Keratinocyte (primary cell): Measurements from ENCODE around the gene HS1BP3. TPM values are rescaled to one million over a fixed set of nuclear protein-coding genes. Genes with fewer than 3 reads are reported as not detected.

Source experiments
- DNase-seq: peaks from one replicate; pipeline ENCODE4 v3.0.0-alpha.2; 2011; ENCODE audit warnings: low read depth, missing footprints, low spot score
- FAIRE-seq: peaks from 2 replicates; lab custom pipeline; 2011; peaks lifted over from hg19 to GRCh38; lab: Jason Lieb, UNC
- H2AFZ ChIP-seq: 2 replicates; pipeline ENCODE4 v1.6.0; 2012; ENCODE audit warnings: low read length, control low read depth, inconsistent platforms; ENCODE audit not compliant: control insufficient read depth
- H3K27ac ChIP-seq: 2 replicates; pipeline ENCODE4 v1.5.1; 2011; ENCODE audit warnings: low read length; ENCODE audit not compliant: control insufficient read depth, insufficient read depth
- H3K27me3 ChIP-seq: 3 replicates; pipeline ENCODE4 v1.6.0; 2011; ENCODE audit warnings: low read length; ENCODE audit not compliant: control insufficient read depth, insufficient read depth; ENCODE audit errors: extremely low read depth
- H3K36me3 ChIP-seq, 2 experiments: 2 replicates in 1 of 2; 3 replicates in 1 of 2; pipeline ENCODE4 v1.5.1; 2011; ENCODE audit warnings: low read length in 2 of 2, mild to moderate bottlenecking in 1 of 2; ENCODE audit not compliant: control insufficient read depth in 2 of 2, insufficient read depth in 2 of 2; ENCODE audit errors: extremely low read depth in 1 of 2
- H3K4me1 ChIP-seq: 3 replicates; pipeline ENCODE4 v1.5.1; 2011; ENCODE audit warnings: low read length; ENCODE audit not compliant: control insufficient read depth, insufficient read depth; ENCODE audit errors: extremely low read depth
- H3K4me2 ChIP-seq: 3 replicates; pipeline ENCODE4 v1.6.0; 2011; ENCODE audit warnings: low read depth, low read length; ENCODE audit not compliant: control insufficient read depth, insufficient read depth; ENCODE audit errors: extremely low read depth
- H3K4me3 ChIP-seq, 3 experiments: fragments of 200-600 bp in 1 of 3; sonication (generic) in 1 of 3; 2 replicates in 2 of 3; 3 replicates in 1 of 3; pipeline ENCODE4 v1.5.1; 2011 to 2016; ENCODE audit warnings: low read length in 3 of 3, mild to moderate bottlenecking in 3 of 3, control low read depth in 2 of 3, inconsistent platforms in 1 of 3, low read depth in 1 of 3, mixed read lengths in 1 of 3, mixed run types in 1 of 3, moderate library complexity in 1 of 3; ENCODE audit not compliant: control insufficient read depth in 2 of 3, insufficient read depth in 2 of 3; ENCODE audit errors: extremely low read depth in 1 of 3
- H3K79me2 ChIP-seq: 2 replicates; pipeline ENCODE4 v1.6.0; 2012; ENCODE audit warnings: low read length; ENCODE audit not compliant: control insufficient read depth, insufficient read depth
- H3K9ac ChIP-seq: 3 replicates; pipeline ENCODE4 v1.6.0; 2011; ENCODE audit warnings: low read length; ENCODE audit not compliant: control insufficient read depth, insufficient read depth; ENCODE audit errors: extremely low read depth
- H3K9me1 ChIP-seq: 3 replicates; pipeline ENCODE4 v1.6.0; 2011; ENCODE audit warnings: low read length; ENCODE audit not compliant: control insufficient read depth, insufficient read depth; ENCODE audit errors: extremely low read depth
- H3K9me3 ChIP-seq: 2 replicates; pipeline ENCODE4 v1.5.1; 2012; ENCODE audit warnings: low read depth, low read length; ENCODE audit not compliant: control insufficient read depth
- H4K20me1 ChIP-seq: 3 replicates; pipeline ENCODE4 v1.6.0; 2011; ENCODE audit warnings: low read length; ENCODE audit not compliant: control insufficient read depth, insufficient read depth; ENCODE audit errors: extremely low read depth
- CTCF ChIP-seq, 3 experiments: IDR thresholded peaks in 1 of 3; conservative IDR thresholded peaks in 1 of 3; optimal IDR thresholded peaks in 1 of 3; 2 replicates in 2 of 3; 3 replicates in 1 of 3; pipeline versions ENCODE3 to v1.5.1; 2011; ENCODE audit warnings: low read length in 3 of 3, mild to moderate bottlenecking in 3 of 3, moderate library complexity in 2 of 3, control low read depth in 1 of 3, inconsistent platforms in 1 of 3; ENCODE audit not compliant: insufficient read depth in 2 of 3; ENCODE audit errors: extremely low read depth in 1 of 3
- EZH2 ChIP-seq: IDR thresholded peaks from one replicate; pipeline ENCODE4 v1.6.1; 2012; ENCODE audit warnings: inconsistent platforms, mild to moderate bottlenecking, low read length, moderate library complexity
- dilution Hi-C: fragments of 300-500 bp; cut with MboI; formaldehyde crosslinking; loops from one replicate; pipeline ENCODE4 v1.7.0; 2020; ENCODE audit warnings: low sequenced_read_pairs; ENCODE audit not compliant: extremely low pct_ligation_motif_present
- polyA plus RNA-seq, 5 experiments: library from polyadenylated mRNA; depleted of rRNA in 3 of 5; stranded (reverse) in 3 of 5; stranded (forward) in 1 of 5; unstranded in 1 of 5; fragments of >200 nt; gene quantifications; 1 replicate in 1 of 5; 2 replicates in 3 of 5; 3 replicates in 1 of 5; pipeline versions ENCODE4 v1.2.1 to v1.2.3, GENCODE V29; 2011 to 2012; ENCODE audit warnings: missing spikeins in 2 of 5, low read depth in 1 of 5, low replicate concordance in 1 of 5

The HS1BP3 gene
- polyA plus RNA-seq, 1 donor (not counting 4 experiments of a cell fraction or from before 2014, with no cell fraction given), result 18.5 TPM

GRCh38 chr2:20691076-20691734 is 40.3 kb upstream of the HS1BP3 start:
- DNase-seq (no peak), FAIRE-seq (no peak)
- Histone ChIP-seq H3K9me1 (no peaks in the 10 kb centered on the region), H3K4me3 (no peak overlapping the region), H3K79me2 (no peaks in the 10 kb centered on the region), H3K27me3 (no peaks in the 10 kb centered on the region), H3K36me3 (peaks cover 3% of the 10 kb centered on the region in 2 experiments), H3K4me2 (no peak overlapping the region), H4K20me1 (no peaks in the 10 kb centered on the region), H2AFZ (no peak overlapping the region), H3K9me3 (no peaks in the 10 kb centered on the region), H3K27ac (no peak overlapping the region), H3K4me1 (no peaks in the 10 kb centered on the region), H3K9ac (no peak overlapping the region)
- dilution Hi-C loops, result no loop called here
- TF ChIP-seq CTCF (optimal IDR thresholded peaks at IDR 0.05 in 1 of 3, IDR thresholded peaks at IDR 0.05 in 1 of 3, conservative IDR thresholded peaks at IDR 0.05 in 1 of 3; ENCODE audit: extremely low read depth in 1 of 3, insufficient read depth in 2 of 3, low read length in 3 of 3) (no peak), EZH2 (no peak)

GRCh38 chr2:20689428-20690264 is 38.7 kb upstream of the HS1BP3 start:
- H3K27me3 ChIP-seq, result no peaks in the 10 kb centered on the region

More at GRCh38 chr2:20689428-20690264, 38.7 kb upstream of the HS1BP3 start:
- Histone ChIP-seq H3K27ac (no peak overlapping the region), H4K20me1 (no peaks in the 10 kb centered on the region), H3K9me1 (no peaks in the 10 kb centered on the region), H3K4me1 (no peaks in the 10 kb centered on the region), H3K9me3 (no peaks in the 10 kb centered on the region), H3K4me3 (no peak overlapping the region), H3K9ac (no peak overlapping the region), H3K79me2 (no peaks in the 10 kb centered on the region), H3K4me2 (no peak overlapping the region), H3K36me3 (peaks cover 2 to 3% of the 10 kb centered on the region in 2 experiments), H2AFZ (no peak overlapping the region)
- TF ChIP-seq CTCF (optimal IDR thresholded peaks at IDR 0.05 in 1 of 3, IDR thresholded peaks at IDR 0.05 in 1 of 3, conservative IDR thresholded peaks at IDR 0.05 in 1 of 3; ENCODE audit: extremely low read depth in 1 of 3, insufficient read depth in 2 of 3, low read length in 3 of 3), result no peak
- TF ChIP-seq EZH2, result no peak
- DNase-seq, result no peak
- FAIRE-seq, result no peak
- dilution Hi-C loops, result no loop called here
